Retina (tissue), 1 donor: ENCODE data around the gene SPACDR.
"Not testable (repeated sequence)": the region's sequence is repeated elsewhere in the genome, so short reads cannot be mapped to it uniquely, and the experiment has no call there.

Source experiments
- DNase-seq: peaks from one replicate; pipeline ENCODE4 v3.0.0-alpha.2; 2016

The SPACDR gene

DNA sequence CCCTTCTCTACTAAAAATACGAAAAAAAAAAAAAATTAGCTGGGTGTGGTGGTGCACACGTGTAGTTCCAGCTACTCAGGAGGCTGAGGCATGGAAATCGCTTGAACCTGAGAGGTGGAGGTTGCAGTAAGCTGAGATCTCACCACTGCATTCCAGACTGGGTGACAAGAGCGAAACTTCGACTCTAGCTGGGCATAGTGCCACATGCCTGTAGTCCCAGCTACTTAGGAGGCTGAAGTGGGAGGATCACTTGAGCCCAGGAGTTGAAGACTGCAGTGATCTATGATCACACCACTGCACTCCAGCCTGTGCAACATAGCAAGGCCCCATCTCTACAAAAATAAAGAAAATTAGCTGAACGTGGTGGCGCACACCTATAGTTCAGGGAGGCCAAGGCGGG, 1.2 kb upstream of the SPACDR start:
- no peak for DNase-seq

DNA sequence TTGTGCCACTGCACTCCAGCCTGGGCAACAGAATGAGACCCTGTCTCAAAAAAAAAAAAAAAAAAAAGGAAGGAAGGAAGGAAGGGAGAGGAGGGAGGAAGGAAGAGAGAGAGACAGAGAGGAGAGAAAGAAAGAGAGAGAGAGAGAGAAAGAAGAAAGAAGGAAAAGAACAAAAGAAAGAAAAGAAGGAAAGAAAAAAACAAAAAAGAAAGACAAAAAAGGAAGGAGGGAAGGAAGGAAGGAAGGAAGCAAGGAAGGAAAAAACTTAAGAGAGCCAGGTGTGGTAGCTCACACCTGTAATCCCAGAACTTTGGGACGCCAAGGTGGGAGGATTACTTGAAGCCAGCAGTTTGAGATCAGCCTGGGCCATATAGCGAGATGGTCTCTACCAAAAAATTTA, 731 bp upstream of the SPACDR start:
- no peak for DNase-seq

DNA sequence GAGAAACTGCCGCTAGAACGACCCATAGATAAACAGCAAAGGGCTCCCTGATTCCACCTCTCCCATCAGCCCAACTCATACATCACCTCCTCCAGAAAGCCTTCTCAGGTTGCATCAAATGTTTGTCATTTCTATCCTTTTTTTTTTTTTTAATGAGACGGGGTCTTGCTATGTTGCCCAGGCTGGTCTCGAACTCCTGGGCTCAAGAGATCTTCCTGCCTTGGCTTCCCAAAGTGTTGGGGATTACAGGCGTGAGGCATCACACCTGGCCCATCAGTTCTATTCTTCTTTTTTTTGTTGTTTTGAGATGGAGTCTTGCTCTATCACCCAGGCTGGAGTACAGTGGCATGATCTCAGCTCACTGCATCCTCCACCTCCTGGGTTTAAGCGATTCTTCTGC, 7.0 kb downstream of the SPACDR start:
- no peak for DNase-seq

DNA sequence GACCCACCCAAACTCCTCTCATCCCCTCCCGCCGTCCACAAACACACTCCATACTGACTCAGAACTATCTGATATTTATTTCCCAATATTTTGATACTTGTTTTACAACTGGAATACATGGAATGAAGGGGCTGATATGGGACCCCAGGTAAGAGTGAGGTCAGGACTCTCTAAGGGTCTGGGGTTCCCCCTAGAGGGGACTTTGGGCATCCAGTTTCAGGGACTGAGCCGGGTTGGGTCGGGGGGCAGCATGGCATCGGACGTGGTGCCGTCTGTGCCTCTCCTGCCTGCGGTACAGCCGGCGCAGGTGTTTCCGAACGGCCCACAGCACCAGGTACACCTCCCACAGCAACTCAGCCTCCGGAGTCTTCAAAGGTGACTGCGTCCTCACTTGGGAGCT, 7.5 kb downstream of the SPACDR start:
- no peak for DNase-seq

DNA sequence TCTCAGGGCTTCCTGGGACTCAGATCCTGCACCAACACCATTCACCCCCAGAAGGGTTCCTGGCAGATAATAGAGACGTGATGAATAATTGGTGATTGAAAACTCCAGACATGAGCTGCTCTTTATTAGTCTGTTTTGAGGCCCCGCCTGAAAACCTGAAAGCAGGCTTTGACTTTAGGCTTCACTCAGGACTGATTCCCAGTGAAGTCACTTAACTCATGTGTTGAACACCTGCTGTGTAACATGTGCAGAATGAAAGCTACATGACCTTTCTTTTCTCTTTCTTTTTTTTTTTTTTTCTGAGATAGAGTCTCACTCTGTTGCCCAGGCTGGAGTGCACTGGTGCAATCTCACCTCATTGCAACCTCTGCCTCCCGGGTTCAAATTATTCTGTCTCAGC, 8.9 kb downstream of the SPACDR start:
- no peak for DNase-seq

DNA sequence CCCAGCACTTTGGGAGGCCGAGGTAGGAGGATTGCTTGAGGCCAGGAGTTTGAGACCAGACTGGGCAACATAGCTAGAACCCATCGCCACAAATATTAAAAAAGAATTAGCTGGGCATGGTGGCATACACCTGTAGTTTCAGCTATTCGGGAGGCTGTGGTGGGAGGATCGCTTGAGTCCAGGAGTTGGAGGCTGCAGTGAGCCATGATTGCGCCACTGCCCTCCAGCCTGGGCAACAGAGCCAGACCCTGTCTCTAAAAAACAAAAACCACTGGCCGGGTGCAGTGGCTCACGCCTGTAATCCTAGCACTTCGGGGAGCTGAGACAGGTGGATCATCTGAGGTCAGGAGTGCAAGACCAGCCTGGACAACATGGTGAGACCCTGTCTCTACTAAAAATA, 10.2 kb downstream of the SPACDR start:
- not testable (repeated sequence) for DNase-seq

DNA sequence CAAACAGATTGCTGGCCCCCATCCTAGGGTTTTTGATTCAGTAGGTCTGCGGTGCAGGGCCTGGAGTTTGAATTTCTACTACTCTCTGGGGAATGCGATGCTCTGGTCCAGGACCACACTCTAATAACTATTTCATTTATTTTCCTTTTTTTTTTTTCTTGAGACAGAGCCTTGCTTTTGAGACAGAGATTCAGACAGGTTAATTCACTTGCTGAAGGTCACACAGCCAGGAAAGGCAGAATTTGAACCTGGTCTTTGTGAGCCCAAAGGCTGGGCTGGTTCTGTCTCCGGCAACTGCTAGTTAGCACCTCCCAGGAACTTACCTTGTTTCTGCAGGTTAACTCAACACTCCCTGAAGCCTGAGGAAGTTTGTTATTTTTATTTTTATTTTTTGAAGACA, 11.5 kb downstream of the SPACDR start:
- DNase-seq = no peak

DNA sequence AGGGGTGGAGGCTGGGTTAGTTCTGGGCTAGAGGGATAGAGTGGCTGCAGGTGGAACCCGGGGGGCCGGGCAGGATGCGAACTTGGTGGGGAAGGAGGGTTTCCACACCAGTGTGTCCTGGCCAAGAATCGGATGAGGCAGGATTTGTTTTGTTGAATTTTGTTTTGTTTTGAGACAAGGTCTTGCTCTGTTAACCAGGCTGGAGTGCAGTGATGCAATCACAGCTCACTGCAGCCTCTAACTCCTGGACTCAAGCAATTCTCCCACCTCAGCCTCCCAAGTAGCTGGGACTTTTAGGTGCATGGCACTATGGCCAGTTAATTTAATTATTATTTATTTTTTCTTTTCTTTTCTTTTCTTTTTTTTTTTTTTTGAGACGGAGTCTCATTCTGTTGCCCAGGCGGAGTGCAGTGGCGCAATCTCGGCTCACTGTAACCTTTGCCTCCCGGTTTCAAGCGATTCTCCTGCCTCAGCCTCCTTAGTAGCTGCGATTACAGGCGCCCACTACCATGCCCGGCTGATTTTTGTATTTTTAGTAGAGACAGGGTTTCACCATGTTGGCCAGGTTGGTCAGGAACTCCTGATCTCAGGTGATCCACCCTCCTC, 14.8 kb downstream of the SPACDR start:
- no peak for DNase-seq

DNA sequence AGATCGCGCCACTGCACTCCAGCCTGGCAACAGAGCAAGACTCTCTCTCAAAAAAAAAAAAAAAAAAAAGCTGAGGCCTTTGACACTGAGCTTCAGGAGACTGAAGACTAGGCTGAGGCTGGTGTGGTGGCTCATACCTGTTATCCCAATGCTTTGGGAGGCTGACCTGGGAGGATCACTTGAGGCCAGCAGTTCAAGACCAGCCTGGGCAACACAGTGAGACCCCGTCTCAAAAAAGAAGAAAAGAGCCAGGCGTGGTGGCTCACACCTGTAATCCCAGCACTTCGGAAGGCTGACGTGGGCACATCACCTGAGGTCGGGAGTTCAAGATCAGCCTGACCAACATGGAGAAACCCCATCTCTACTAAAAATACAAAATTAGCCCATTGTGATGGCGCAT, 16.7 kb downstream of the SPACDR start:
- not testable (repeated sequence) for DNase-seq

DNA sequence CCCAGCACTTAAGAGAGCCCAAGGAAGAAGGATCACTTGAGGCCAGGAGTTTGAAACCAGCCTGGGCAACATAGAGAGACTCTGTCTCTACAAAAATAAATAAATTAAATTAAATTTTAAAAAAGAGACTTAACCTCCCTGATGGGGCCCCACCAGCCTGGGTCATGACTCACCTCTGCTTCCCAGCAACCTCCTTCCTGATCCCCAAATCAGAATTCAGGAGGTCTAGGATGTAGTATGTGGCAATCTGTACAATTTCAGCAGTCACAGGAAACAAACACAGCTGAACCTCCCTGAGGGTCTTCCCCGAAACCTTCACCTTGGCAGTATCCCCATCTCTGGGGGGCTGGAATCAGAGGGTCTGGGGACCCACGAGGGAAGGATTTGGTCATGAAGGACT, 18.0 kb downstream of the SPACDR start:
- DNase-seq = no peak

DNA sequence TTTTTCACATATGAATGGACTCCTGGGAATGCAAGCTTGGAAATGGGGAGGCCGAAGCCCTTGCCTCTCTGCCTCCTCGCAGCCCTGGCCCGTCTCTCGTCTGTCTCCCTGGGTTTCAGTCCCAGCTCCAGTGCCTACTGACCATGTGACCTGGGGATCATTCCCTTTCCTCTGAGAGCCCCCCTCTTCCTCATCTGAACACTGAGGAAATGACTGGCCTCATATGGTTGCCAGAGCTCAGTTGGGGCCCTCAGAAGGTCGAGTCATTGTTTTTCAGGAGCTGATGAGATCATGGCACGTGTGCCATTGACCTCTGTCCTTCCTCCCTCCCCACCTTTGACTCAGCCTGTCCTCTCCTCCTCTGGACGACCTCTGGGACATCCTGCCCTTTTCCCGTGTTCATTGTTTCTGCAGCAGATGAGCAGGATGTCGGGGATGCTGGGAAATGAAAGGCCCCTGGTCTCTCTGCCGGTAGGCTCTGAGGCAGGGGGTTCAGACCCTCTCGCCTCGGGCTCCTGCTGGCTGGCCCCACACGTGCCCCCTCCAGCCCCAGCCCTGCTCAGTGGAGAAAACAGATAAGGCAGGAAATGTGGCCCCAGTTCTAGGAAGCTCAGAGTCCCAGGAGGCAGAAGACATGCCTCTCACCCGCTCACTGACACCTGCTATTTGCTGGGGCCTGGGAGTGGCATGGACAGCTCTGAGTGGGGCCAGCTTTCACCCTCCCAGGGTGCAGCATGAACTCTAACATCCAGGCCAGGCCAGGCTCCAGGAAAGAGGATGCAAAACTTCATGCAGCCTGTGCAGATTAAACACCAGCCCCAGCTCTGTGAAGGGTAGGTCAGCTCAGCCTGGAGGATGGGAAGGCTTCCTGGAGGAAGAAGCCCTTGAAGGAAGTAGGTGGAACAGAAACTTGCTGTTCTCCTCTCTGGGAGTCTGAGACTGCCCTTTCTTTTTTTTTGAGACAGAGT, 19.5 kb downstream of the SPACDR start:
- DNase-seq = no peak

DNA sequence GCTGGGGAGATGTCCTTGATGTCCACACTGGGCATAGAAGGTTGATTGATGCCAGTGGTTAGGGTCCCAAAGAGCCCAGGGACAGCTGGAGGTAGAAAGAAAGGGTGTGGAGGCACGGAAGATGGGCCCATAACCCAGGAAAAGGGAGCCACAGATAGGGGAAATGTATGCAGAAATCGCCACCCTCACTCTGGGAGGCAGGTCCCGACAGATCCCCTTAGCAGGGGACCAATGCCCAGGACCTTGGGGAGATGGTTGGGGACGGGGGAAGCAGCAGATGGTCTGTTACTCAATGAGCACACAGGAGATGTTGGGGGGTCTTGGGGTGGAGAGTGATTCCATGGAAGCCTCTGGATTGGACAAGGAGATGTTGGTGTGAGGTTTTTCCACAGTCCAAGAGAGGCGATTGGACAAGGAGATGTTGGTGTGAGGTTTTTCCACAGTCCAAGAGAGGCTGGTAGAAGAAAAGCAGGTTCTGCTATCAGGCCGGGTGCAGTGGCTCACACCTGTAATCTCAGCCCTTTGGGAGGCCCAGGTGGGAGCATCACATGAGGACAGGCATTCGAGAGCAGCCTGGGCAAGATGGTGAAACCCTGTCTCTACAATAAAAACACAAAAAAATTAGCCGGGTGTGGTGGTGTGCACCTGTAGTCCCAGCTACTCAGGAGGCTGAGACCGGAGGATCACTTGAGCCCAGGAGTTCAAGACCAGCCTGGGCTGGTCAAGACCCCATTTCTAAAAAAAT, 20.8 kb downstream of the SPACDR start:
- no peak for DNase-seq

DNA sequence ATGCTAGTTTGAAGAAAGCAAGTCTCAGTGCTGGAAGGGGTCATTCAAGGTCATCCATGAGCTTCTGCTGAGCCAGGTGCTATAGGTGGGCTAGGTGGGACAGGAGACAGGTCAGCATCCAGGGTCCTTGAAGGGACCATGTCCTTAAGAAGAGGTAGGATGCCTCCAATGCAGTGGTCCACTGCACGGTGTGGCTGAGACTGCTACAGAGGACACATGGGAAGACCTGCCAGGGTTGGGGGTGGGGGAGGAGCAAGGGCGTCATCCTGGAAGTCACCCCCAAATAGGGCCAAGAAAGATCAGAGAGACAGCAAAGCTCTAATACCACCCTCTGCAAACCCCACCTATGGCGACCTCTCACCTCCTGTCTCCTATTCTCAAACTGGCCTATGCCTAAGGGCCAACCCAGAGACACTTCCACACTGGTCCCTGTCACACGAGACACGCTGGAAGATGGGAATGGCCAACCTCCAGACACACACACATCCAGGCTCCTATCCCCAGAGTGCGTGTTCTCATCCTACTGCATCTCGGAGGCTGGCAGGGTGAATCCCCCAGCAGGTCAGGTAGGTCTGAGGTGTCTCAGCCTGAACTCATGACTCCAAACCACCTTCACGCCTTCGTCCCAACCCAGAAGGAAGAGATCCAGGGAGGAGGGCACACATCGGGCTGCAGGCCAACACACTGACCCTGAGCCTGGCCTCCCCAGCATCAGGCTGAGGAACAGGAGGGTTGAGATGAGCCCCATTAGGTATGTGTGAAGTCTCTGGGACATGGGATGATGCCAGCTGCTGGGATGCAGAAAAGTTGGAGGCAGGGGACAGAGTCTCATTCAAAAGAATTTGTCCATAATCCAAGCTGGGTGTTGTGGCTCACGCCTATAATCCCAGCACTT, 22.2 kb downstream of the SPACDR start:
- no peak for DNase-seq

DNA sequence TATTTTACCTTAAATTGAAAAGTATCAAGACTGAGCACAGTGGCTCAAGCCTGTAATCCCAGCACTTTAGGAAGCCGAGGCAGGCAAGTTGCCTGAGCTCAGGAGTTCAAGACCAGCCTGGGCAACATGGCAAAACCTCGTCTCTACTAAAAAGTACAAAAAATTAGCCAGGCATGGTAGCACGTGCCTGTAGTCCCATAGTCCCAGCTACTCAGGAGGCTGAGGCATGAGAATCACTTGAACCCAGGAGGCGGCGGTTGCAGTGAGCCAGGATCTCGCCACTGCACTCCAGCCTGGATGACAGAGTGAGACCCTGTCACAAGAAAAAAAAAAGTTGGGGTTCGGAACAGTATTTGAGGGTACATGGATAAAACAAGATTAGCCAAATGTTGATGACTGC, 24.8 kb downstream of the SPACDR start:
- not testable (repeated sequence) for DNase-seq

DNA sequence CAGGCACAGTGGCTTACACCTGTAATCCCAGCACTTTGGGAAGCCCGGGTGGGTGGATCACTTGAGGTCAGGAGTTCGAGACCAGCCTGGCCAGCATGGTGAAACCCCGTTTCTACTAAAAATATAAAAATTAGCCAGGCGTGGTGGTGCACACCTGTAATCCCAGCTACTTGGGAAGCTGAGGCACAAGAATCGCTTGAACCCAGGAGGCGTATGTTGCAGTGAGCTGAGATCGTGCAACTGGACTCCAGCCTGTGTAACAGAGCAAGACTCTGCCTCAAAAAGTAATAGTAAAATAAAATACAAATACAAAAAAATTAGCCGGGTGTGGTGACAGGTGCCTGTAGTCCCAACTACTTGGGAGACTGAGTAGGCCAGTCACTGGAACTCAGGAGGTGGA, 25.3 kb downstream of the SPACDR start:
- DNase-seq = not testable (repeated sequence)

DNA sequence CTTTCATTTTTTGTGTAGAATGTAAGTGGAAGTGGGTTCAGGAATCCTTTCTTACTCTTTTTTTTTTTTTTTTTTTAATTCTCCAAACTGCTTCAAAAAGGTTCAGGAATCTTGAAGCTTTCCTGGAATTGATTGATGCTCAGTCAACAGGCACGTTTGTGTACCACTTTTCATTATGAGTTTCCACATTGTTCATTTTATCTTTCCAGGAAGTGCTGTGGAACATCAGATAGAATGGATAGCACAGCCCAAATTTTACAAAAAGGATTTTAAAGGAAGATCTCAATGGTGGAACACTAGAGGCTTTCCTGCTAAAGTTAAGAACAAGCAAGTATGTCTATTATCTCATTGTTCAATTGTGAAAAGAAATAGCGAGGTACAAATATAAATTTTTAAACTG, 25.9 kb downstream of the SPACDR start:
- DNase-seq = no peak

DNA sequence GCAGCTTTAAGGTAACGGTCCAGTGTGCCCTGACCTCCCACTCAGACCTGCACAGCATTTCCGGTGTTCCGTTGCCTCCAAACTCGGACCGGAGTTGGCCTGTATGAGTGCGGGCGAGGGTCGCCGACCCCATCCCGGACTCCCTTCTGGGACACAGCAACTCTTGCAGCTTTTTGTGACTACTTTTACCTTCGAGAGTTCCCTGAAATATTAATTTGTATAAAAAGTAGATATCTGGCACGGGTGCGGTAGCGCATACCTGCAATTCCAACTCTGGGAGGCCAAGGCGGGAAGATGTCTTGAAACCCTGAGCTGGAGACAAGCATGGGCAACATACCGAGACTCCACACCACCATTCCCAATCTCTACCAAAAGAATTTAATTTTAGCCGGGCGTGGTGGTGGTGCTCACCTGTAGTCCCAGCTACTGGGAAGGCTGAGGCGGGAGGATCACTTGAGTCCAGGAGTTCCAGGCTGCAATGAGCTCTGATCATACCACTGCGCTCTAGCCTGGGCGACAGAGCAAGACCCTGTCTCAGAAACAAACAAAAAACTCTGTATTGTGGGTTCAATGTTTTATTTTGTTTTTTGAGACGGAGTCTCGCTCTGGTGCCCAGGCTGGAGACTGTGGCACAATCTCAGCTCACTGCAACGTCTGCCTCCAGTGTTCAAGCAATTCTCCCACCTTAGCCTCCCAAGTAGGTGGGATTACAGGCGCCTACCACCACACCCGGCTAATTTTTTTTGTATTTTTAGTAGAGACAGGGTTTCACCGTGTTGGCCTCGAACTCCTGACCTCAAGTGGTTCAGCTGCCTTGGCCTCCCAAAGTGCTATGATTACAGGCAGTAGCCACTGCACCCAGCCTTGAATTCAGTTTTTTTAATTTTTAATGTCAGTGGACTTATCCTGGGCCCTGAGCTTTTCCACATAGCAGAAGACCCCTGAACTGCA, 26.6 kb downstream of the SPACDR start:
- DNase-seq = no peak

DNA sequence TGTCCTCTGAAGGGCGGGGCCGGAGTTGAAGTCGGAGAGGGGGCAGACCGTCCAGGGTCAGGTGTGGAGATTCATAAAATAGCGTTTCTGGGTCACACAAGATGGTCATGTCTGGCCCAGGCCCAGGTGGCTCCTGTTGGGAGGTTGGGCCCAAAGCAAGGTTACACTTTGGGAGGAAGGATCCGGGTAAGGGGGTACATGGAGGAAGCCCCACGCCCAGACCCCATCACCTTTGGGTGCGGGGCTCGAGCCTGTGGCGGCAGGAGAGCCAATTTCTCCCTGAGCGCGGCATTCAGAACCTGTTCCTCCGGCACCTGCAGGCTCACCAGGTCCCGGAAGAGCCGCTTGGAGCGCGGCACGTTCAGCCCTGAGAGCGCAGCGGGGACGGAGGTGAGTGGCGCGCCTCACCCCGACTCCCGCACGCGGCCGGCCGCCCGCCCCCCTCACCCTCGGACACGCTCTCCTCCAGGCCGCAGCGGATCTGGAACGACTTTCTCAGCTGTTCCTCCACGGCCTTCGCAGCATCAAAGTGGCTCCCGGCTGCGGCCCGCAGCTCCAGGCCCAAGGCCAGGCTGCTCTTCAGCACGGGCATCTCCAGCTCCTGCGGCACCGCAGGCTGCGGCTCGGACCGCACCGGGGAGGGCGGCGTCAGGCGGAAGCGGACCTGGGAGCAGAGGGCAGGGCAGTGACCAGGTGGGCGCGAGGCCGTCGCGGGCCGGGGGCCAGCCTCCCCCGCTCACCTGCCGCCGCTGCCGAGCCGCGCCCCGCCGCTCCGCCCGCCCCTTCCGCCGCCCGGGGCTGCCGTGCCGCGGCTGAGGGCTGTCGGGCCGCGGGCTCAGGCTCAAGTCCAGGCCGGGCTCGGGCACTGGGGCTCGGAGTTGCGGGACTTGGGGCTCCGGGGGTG, 28.4 kb downstream of the SPACDR start:
- peak; percentile 50 for DNase-seq

DNA sequence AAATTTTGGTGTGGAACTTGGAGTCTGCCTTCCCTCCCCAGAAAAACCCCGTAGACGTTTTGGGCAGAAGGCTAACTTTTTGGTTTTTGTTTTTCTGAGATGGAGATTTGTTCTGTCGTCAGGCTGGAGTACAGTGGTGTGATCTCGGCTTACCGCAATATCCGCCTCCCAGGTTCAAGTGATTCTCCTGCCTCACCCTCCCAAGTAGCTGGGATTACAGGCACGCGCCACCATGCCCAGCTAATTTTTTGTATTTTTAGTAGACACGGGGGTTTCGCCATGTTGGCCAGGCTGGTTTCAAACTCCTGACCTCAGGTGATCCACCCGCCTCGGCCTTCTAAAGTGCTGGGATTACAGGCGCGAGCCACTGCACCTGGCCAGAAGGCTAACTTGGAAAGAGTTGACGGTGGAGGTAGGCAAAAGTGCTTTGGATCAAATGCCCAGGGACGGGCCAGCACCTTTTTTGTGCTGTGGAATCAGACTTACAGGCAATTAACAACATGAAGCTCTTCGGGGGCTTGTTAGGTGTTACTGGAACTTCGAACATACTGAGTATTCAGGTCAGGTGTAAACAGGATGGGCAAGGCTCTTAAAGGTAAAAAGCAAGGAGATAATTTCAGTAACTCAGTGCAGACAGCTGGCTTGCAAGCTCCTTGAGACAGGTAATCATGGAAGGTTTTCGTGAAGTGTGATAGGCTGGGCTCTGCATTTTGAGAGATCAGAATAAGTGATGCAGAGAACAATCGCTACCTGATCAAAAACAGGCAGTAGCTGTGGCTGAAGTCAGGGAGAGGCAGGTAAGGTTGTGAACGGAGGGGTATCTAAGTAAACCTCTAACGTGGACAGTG, 29.5 kb downstream of the SPACDR start:
- no peak for DNase-seq
